Stimulated activated CD4-positive, alpha-beta T cell treated with anti-CD3 and anti-CD28 coated beads, Interleukin-1b, Interleukin-23, amount 100 ng/mL, for 24 hours (primary cell): Measurements from ENCODE around the gene OMD.

Experiments
- DNase-seq, 4 experiments: peaks; one replicate each; pipeline ENCODE4 v3.0.0-alpha.2; 2020; ENCODE audit warnings: low read depth in 4 of 4, low spot score in 1 of 4

OMD gene, protein sequence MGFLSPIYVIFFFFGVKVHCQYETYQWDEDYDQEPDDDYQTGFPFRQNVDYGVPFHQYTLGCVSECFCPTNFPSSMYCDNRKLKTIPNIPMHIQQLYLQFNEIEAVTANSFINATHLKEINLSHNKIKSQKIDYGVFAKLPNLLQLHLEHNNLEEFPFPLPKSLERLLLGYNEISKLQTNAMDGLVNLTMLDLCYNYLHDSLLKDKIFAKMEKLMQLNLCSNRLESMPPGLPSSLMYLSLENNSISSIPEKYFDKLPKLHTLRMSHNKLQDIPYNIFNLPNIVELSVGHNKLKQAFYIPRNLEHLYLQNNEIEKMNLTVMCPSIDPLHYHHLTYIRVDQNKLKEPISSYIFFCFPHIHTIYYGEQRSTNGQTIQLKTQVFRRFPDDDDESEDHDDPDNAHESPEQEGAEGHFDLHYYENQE

DNA sequence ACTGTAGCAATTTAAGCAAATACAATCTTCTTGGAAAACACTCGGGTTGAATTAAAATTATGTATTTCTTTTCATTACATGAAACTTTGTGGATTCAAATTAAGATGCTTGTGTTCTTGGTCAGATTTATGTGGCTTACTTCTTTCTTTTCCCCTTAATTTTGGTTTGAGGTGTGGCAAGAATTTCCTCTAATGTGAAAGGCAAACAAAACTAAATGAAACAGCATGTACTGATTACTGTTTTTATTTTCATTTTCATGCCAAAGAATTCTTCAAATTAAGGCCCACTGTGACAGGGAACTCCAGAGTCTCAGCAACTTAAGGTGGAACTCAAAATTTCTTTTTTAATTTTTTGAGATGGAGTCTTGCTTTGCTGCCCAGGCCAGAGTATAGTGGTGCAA lies at the start of gene OMD:
OMD (minus strand) TSS at position 132 of the 400 bp plus-strand sequence. CDS start 6,913 bp downstream, outside the sequence.
- no peak for DNase-seq

DNA sequence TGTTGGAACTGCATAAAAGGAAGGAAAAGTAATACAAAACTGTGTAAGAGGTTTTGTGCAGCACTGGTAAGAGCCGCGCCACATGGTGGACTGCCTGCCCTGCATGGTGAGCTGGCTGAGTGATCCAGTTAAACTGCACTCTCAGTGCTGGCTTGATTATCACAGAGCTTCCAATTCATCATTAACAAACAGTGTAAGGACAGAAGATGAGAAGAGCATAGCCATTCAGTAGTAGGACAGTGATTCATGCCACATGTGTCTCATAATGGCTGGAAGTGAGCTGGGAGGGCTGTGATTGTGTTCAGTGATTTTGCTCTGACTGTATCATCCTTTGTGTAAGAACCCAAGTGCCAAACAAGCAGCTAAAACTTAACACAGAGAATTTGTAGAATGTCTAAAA lies 43.9 kb upstream of the OMD start:
- DNase-seq, result no peak

DNA sequence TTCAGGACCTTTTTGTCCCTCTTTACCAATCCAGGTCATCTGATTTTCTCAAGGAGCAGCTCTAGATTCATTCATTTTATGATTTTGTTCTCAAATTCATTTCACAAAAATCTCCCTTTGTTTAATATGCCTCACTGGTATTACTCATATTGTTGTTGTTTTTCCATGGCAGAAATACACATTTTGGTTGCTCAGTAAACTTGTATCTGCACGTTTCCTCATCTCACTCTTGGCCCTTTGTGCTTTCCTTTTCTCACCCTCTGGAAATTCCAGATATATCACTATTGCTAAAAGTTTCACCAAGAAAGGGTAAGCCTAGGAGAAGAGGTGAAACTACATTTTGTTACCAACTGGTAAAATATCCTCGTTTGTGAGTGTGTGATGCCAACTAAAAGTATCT lies 43.2 kb upstream of the OMD start:
- DNase-seq, result no peak

DNA sequence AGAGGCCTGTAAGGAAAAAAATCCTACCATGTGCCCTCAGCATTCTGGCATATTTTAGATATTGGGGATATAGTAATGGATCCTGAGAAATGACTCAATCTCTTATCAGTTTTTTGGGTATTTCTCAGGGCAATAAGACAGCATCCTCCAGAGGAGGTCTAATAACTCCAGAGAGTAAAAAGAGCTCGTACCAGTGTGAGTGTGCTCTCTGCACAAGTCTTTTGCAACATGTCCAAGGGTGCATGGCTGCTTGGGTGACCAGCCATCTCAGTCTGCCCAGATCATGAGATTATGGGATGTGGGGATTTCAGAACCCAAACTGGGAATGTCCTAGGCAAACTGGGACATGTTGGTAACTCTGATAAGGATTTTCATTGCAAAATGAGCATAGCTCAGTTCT lies 42.8 kb upstream of the OMD start:
- no peak for DNase-seq

DNA sequence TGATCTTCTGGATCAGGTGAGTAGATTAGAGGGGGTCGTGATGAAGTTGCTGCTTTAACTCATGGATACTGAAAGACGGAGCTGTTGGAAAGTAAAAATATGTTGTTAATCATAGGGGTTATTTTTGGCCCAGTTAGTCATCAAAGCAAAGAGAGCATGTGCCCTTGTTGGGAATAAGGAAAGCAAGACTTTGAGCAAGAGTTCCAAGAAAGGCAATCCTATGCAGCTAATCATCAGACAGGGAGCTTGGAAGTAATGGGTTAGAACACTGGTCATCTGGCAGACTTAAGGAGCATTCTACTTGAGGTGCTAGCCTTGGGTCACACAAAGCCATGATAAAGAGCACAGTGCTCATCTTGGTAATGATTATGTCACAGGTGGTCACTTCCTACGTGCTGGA lies 39.7 kb upstream of the OMD start:
- DNase-seq, result no peak

DNA sequence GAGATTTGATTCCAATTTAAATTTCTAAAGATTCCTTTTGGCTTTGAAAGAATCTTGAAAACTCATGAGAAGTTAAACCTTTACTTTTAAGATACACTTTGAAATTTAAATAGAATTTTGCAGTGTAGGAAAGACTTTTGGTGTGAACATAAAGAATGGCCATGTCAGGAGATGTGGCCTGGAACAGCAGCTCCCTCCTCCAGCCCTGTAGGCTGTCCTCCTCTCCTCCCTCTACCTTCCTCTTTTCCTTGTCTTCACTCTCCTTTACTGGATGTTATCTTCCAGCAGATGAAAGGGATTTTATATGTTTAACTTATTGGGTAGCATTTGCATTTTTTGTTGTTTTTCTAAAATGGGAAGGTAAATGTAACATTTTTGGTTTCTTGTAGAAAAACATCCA lies 39.1 kb upstream of the OMD start:
- DNase-seq, result no peak

DNA sequence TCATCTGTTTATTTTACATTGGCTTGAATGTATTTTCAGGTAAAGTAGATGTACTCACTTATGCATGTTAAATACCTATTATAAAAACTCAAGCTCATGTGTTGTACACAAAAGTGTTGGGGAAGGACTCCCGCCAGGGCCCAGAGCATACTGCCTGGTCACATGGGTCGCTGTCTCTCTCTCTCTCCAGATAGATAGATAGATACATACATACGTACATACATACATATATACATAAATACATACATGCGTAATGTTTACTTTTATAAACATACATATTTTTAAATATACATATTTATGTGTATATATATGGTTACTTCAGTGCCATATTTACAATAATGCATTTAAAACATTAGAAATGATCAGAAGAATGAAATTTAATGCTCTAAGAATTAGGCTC lies 33.3 kb upstream of the OMD start:
- DNase-seq, result no peak

DNA sequence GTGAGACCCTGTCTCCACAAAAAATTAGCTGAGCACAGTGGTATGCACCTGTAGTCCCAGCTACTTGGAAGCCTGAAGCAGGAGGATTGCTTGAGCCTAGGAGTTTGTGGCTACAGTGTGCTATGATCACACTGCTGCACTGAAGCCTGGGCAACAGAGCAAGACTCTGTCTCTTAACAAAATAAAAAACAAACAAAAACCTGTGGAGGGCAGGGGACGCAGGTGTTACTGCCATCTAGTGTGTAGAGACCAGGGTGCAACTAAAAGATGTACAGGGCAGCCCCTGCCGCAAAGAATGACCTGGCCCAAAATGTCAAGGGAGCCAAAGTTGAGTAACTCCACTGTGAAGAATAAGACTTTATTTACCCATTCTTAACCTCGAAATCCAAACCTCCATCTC lies 30.9 kb upstream of the OMD start:
- no peak for DNase-seq

DNA sequence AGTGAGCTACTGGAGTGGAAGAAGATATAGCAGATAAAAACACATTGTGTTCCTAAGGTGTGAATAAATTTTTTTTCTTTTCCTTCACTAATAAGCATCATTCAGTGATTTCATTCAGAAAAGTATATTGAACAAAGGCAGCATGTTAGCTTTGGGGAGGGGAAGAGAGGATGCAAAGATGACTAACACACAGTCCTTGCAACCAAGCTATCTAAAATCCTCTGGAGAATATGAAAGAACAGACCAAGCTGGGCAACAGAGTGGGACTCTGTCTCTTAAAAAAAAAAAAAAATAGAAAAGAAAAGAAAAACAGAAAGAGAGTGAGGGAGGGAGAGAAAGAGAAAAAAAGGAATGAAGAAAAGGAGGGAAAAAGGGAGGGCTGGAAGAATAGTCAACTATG lies 22.3 kb upstream of the OMD start:
- no peak for DNase-seq

DNA sequence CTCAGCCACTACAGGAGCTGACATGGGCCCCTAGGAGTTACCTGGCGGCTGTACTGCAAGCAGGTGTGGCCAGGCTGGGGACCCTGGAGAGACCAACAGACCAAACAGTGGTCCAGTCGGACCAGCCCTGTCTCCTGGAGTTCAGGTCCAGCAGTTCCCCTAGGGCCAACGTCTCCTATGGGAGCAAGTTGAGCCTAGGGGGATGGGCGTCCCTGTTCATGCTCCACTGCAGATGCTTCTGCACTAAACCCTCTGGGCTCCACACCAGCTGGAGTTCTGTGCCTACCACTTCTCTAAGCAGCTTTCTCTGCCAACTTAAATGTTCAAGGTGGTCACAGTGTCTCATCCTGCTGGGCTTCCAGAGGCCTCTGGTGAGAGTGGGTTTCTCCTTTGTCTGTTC lies 20.6 kb upstream of the OMD start:
- DNase-seq, result no peak

DNA sequence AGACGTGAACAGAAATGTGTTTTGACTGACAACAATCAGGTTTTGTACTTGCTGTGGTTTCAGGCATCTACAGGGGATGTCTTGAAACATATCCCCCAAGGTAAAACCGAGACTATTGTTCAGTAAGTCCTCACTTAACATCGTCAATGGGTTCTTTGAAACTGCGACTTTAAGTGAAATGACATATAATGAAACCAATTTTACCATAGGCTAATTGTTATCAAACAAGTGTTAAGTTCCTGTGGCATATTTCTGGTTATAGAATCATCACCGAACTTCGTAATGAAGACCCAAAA lies 16.4 kb upstream of the OMD start:
- DNase-seq, result no peak

DNA sequence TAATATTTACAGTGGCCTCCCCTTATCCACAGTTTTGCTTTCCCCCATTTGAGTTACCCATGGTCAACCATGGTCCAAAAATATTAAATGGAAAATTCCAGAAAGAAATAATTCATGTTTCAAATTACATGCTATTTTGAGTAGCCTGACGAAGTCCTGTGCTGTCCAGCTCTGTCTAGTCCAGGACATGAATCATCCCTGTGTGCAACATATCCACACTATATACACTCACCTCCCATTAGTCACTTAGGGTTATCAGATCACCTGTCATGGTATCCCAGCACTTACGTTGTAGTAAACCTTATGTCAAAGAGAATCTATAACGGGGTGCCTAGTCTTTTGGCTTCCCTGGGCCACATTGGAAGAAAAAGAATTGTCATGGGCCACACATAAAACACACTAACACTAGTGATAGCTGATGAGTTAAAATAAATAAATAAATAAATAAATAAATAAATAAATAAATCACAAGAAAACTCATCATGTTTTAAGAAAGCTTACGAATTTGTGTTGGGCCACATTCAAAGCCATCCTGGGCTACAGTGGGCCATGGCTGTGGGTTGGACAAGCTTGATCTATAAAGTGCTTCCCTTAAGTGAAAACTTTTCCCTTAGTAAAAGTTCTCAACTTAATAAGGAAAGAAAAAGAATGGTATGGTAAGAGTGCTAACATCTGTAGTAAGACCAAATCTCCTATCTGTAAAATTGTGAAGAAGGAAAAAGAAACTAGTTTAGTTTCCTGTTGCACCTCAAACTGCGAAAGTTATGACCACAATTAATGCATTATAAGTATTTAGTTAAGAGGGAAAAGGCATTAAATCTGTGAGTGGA lies 15.9 kb upstream of the OMD start:
- no peak for DNase-seq

DNA sequence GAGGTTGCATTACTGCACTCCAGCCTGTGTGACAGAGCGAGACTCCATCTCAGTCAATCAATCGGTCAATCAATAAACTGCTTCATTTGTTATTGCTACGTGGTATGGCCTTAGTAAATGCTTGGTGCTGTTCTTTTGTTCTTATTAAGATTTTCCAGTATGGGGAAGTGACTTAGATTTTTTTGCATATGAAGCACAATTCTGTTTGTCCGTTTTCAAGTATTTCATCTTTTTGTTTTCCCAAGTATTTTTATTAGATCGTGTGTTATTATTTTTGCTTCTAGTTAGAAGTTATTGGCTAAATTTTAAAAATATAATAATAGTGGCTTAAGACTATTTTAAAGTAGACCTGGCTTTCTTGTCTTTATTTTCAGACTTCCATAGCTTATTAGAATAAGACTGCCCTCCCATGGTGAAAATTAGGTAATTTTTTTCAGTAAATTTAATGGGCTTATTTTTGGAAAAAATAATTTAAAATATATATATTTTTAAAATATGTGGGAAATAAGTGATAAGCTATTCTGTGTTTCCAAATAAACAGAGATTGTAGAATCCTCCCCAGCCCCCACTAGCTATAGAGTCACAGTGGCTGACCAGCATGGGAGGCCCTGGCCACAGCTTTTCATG lies 14.7 kb upstream of the OMD start:
- no peak for DNase-seq

DNA sequence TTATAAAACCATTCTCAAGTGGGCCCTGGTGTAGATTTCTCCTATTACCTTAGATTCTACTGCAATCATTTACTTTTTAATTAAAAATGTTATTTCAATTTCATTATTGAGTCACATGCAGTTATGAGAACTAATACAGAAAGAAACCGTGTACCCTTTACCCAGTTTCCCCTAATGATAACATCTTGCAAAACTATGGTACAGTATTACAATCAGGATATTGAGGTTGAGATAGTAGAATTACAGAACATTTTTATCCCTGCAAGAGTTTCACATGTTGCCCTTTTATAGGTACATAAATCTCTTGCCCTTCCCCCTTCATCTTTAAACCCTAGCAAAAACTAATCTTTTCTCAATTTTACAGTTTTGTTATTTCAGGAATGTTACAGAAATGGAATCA lies 11.0 kb upstream of the OMD start:
- no peak for DNase-seq

DNA sequence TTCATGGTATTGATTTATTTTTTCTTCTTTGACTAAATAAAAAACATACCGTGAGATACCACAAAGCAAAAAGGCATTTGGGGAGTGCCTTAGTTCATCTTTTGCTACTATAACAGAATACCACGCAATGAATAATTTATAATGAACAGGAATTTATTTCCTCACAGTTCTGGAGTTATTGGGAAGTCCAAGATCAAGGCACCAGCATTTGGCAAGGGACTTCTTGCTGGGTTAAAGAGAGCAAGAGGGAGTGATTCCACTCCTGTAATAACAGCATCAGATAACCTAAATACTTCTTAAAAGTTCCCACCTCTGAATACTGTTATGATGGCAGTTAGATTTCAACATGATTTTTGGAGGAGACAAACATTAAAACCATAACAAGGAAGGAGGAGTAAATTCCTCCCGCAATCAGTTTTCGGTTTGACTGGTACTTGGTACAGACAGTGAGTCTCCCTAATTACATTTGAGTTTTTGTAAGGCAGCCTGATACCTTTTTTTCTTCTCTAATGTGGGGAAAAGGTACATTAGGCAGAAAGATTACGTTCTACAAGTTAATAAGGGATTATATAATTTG lies 8.8 kb upstream of the OMD start:
- no peak for DNase-seq

DNA sequence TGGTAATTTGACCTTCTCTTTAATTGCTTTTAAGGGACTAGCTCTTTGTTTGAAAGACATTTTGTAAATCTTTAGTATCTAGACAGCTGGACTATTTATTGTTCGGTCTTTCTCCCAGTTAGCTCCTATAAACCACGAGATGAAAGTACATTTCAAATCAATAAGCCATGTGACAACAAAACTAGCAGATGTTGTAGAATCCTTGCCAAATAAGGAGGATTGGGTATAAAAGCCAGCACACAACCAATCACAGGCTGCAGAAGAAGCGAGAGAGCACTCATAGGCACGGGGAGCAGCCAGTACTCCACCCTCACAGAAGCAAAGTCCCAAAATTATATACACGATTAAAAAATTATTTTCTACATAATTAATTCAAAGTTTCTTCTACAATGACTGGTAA lies 8.1 kb upstream of the OMD start:
- DNase-seq, result no peak

DNA sequence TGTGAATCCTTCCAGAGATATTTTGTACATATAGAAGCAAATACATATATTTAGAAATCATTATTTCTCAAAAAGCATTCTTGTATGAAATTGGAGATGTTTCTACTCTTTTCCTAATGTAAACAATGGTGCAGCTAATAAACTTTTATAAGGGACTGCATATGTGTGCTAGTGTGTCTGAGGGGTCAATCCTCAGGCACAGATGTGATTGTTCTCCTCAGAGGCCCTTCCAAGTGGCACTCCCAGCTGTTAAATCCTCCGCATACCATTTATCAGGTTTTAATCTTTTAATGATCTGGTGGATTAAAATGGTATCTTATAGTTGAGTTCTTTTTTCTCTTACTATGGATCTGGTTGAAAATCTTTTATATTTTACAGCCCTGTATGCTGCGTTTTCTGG lies 5.6 kb upstream of the OMD start:
- DNase-seq, result no peak

DNA sequence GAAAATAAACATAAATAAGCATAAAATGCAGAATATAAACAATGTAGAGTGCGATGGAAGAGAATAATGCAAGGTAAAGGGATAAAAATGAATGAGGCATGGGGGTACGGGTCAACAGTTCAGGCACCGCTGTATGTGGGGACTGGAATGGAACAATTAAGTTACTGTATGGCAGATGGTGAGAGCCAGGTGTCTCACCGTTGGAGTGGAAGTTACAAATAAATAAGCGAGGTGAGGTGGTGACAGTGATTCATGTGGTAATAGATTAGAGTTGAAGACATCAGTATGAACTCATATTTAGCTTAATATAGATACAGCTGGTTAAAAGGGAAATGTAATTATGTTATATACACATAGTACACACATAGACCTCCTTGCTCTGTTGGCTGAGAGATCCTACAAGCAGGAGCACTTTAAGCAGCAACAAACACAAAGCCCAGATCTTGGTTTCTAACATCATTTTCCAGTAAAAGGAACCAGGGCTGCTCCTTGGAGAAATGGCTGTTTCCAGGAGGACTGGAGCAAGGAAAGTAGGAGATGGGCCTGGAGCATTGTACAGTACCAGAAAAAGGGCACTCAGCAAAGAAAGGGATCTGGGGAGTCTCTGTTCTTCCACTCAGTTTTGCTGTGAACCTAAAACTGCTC lies 2.4 kb upstream of the OMD start:
- no peak for DNase-seq

DNA sequence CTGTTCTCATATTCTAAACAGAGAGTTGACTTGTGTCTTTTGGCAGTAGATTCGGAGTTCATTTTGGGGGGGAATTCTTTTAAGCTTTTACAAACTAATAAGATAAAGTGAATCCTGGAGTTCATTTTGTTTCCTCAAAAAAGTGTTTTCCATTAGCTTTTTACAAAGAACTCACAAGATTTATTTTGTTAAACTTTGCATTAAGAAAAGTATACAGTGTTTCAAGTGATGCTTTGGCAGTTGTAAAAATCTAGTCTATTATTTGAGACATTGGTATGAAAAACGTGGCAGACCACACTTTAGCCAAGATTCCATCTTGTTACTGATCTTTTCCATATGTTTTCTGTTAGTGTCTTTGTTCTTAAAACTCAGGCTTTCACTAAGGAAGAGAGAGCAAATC lies 1.2 kb upstream of the OMD start:
- DNase-seq, result no peak

DNA sequence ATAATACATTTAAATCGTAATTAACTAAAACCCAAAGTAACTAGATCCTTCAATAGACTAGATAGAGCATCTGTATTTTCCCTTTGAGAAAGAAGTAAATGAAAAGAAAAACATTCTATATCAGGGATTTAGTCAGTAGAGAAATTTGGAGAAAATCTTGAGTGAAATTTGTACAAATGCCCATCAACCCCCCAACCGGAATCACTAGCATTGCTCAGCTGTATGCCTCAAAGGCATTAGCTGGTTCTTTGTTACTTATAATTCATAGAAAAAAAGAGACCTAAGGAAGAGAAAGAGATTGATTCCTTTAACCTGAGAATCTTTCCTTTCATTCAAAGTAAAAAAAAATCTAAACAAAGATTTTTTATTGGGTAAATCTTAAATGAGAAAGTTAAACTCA lies 659 bp downstream of the OMD start:
- DNase-seq, result no peak

DNA sequence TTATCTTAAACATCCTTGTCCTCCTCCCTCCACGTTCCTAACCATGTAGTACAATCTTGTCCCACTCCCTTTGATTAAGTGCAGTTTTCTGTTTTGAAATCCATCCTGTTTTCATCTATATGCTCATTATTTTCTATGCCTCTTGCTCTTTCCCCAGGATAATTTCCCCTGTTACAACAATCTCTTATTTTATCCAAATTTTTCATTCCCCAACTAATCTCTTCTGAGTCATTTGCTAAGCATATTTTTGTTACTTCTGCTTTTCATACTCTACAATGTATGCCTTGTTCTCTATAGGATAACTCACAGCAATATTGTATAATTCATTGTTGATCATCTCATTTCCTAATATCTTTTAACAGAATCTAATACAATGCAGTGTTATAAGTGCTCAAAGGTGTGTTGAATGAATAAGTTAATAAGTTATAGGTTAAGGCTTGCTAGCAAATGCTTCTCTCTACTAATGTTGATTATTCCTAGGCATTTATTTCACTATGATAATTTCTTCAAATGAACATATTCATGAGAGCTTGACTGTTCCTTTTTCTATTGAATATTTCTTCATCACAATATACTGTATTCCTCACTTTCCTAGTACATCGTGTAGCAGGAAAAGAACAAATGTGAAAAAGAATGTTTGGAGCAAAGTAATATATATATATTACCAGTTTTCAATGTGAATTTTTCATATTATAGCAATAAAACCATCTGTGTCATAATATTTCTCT lies 1.5 kb downstream of the OMD start:
- DNase-seq, result no peak
